Measurements from ENCODE around the gene ZNF320. TPM values are rescaled to one million over a fixed set of nuclear protein-coding genes. Genes with fewer than 3 reads are reported as not detected.
A peak's percentile ranks its signal among the peaks of the same experiment; 100 is the strongest.

Gene ZNF320
- total RNA-seq, 1 donor from 2014 or later, result 33.5 TPM

DNA sequence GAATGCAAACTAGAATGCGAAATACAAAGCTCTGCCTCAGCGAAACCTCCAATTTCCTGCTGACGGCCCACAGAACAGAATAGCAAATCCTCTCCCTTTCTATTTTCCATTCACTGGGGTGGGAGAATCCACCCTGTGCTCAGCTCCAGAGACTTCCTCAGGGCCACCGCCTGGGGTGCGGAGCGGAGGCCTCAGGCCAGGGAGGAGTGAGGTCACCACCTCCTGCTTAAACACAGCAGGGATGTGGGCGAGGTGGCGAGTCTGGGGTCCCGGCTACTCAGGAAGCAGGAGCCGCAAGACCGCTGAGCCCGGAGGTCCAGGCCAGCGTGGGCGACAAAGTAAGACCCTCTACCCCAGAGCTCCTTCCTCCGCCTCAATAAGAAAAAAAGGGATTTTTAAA, 666 bp upstream of the ZNF320 start:
- no peak for DNase-seq (ENCODE audit: extremely low spot score, unreplicated experiment)

DNA sequence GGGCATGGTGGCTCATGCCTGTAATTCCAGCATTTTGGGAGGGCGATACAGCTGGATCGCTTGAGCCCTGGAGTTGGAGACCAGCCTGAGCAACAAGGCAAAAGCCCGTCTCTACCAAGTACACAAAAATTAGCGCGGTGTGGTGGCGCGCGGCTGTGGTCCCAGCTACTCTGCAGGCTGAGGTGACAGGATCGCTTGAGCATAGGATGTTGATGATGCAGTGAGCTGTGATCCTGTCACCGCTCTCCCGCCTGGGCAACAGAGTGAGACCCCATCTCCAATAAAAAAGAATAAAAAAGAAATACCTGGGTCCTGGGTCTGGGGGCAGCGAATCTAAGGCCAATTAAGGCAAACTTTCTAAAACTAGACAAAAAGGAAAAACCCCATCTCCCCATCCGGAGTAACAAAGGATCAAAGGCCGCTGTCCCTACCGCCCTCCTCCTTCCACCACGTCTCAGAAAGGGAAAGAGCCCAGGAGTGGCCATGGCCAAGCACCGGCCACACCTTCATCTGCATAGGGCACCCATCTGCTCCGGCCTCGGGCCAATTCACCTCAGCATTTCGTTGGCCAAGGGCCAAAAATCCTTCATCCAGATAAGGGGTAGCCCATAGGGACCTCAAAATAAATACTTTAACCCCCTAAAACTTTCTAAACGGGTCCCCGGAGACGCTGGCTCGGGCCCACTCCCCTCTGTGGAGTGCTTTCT, 851 bp downstream of the ZNF320 start:
- H3K27ac Mint-ChIP-seq, result peak overlapping the region; percentile 98
- H3K36me3 Mint-ChIP-seq, result peaks cover 16% of the 10 kb centered on the region
- H3K4me1 Mint-ChIP-seq (ENCODE audit: unreplicated experiment), result peaks cover 23% of the 10 kb centered on the region
- no peak for DNase-seq (ENCODE audit: extremely low spot score, unreplicated experiment)
- TF ChIP-seq, protein P1, sequence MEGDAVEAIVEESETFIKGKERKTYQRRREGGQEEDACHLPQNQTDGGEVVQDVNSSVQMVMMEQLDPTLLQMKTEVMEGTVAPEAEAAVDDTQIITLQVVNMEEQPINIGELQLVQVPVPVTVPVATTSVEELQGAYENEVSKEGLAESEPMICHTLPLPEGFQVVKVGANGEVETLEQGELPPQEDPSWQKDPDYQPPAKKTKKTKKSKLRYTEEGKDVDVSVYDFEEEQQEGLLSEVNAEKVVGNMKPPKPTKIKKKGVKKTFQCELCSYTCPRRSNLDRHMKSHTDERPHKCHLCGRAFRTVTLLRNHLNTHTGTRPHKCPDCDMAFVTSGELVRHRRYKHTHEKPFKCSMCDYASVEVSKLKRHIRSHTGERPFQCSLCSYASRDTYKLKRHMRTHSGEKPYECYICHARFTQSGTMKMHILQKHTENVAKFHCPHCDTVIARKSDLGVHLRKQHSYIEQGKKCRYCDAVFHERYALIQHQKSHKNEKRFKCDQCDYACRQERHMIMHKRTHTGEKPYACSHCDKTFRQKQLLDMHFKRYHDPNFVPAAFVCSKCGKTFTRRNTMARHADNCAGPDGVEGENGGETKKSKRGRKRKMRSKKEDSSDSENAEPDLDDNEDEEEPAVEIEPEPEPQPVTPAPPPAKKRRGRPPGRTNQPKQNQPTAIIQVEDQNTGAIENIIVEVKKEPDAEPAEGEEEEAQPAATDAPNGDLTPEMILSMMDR (conservative IDR thresholded peaks at IDR 0.05), result no peak
- H3K27me3 Mint-ChIP-seq, result no peaks in the 10 kb centered on the region
- H3K9me3 Mint-ChIP-seq, result peaks cover 5% of the 10 kb centered on the region
- H3K4me3 Mint-ChIP-seq, result peak overlapping the region; percentile 95

More for the DNA sequence above, 666 bp upstream of the ZNF320 start:
- Mint-ChIP-seq H3K4me3 (peak overlapping the region; percentile 95), H3K27ac (peak overlapping the region; percentile 98), H3K4me1 (ENCODE audit: unreplicated experiment) (peaks cover 27% of the 10 kb centered on the region), H3K27me3 (no peaks in the 10 kb centered on the region), H3K36me3 (peaks cover 9% of the 10 kb centered on the region), H3K9me3 (peaks cover 5% of the 10 kb centered on the region)
- TF ChIP-seq, protein P1 (conservative IDR thresholded peaks at IDR 0.05), result no peak

DNA sequence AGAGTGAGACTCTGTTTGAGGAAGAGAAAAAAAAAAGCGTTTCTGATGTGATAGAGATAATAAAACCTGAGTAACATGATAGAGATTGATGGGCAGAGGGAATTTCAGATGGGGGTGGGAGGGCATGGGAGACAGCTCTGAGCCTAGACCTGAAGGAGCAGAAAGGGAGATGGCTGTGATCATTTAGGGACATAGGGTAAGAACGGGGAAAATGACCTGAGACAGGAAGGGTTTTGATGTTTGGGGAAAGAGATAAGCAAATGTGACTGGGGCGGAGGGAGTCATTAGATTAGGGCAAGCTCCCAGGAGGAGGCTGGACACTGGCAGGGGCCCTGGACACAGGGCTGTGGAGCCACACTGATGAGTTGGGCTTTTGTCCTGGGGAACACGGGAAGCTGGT, 6.1 kb downstream of the ZNF320 start:
- no peaks in the 10 kb centered on the region for H3K9me3 Mint-ChIP-seq
- DNase-seq (ENCODE audit: extremely low spot score, unreplicated experiment), result no peak
- TF ChIP-seq, protein P1 (conservative IDR thresholded peaks at IDR 0.05), result no peak
- peaks cover 5% of the 10 kb centered on the region for H3K4me1 Mint-ChIP-seq (ENCODE audit: unreplicated experiment)
- H3K4me3 Mint-ChIP-seq, result no peak overlapping the region
- no peaks in the 10 kb centered on the region for H3K27me3 Mint-ChIP-seq
- peaks cover 48% of the 10 kb centered on the region for H3K36me3 Mint-ChIP-seq
- H3K27ac Mint-ChIP-seq, result peak overlapping the region; percentile 47

DNA sequence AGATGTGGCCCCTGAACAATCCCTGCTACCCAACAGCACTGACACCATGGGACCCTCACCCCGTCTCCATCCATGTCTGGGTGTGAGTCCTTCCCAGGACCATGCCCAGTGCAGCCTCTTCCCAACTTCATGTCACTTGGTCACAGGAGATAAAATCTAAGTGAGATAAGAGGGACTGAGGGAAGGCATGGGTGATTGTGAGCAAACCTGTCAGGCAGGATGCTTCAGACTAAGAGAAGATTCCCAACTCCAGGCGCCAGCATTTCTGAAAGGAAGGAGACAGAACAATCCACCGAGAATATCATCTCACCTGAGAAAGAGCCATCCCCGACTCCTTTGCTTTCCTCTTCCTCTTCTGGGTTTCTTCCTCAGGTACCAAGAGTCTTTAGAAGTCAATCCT, 7.5 kb downstream of the ZNF320 start:
- no peak for DNase-seq (ENCODE audit: extremely low spot score, unreplicated experiment)
- Mint-ChIP-seq H3K27ac (peak overlapping the region; percentile 44), H3K4me3 (no peak overlapping the region), H3K9me3 (no peaks in the 10 kb centered on the region), H3K36me3 (peaks cover 52% of the 10 kb centered on the region), H3K27me3 (no peaks in the 10 kb centered on the region), H3K4me1 (ENCODE audit: unreplicated experiment) (peaks cover 3% of the 10 kb centered on the region)
- TF ChIP-seq, protein P1 (conservative IDR thresholded peaks at IDR 0.05), result no peak

DNA sequence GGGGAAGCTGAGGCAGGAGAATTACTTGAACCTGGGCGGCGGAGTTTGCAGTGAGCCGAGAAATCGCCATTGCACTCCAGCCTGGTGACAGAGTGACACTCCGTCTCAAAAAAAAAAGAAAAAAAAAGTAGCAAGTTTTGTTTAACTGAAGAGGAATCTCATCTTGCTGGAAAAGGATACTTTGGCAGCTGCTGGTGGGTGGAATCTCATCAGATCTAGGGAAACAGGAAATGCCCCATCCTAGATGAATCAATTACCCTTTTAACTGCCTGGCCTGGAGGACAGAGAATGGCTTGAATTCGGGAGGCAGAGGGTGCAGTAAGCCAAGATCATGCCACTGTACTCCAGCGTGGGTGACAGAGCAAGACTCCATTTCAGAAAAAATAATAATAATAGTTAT, 8.4 kb downstream of the ZNF320 start:
- H3K9me3 Mint-ChIP-seq, result no peaks in the 10 kb centered on the region
- peaks cover 56% of the 10 kb centered on the region for H3K36me3 Mint-ChIP-seq
- H3K27me3 Mint-ChIP-seq, result no peaks in the 10 kb centered on the region
- DNase-seq (ENCODE audit: extremely low spot score, unreplicated experiment), result no peak
- TF ChIP-seq, protein P1 (conservative IDR thresholded peaks at IDR 0.05), result no peak
- H3K4me1 Mint-ChIP-seq (ENCODE audit: unreplicated experiment), result no peaks in the 10 kb centered on the region
- no peak overlapping the region for H3K27ac Mint-ChIP-seq
- H3K4me3 Mint-ChIP-seq, result no peak overlapping the region
